Right ventricle myocardium inferior (tissue), 1 donor: Measurements from ENCODE around the gene CXCL5. TPM values are rescaled to one million over a fixed set of nuclear protein-coding genes. Genes with fewer than 3 reads are reported as not detected.

ENCODE experiments used
- total RNA-seq: library from RNA; stranded (reverse); fragmentation: NEBNext Ultra II Directional; extraction: Animal tissue kit (Norgen Biotek cat#: 25700); gene quantifications from one replicate; pipeline ENCODE4 v1.2.1, GENCODE V29; 2021
- donor health status: DM: no; HTN: yes; CAD: no; lungs with severe emphysema.

The CXCL5 gene
- total RNA-seq, 1 donor from 2014 or later = 0.08 TPM

Other genes starting within 250 kb of the CXCL5 start
- 0.27 TPM for gene CXCL6, start 162.0 kb downstream of the CXCL5 start, total RNA-seq
- gene PF4V1, start 145.4 kb downstream of the CXCL5 start, total RNA-seq = not detected
- 1.3 TPM for gene CXCL1, start 129.3 kb downstream of the CXCL5 start, total RNA-seq
- 1.0 TPM for gene PF4, start 16.6 kb downstream of the CXCL5 start, total RNA-seq
- gene PPBP, start 10.5 kb downstream of the CXCL5 start, total RNA-seq = 0.35 TPM
- gene CXCL3, start 40.0 kb upstream of the CXCL5 start, total RNA-seq = 0.16 TPM
- 9.5 TPM for gene CXCL2, start 100.5 kb upstream of the CXCL5 start, total RNA-seq
- 10.1 TPM for gene MTHFD2L, start 159.4 kb upstream of the CXCL5 start, total RNA-seq